ENCODE data around the gene UTP14A. TPM values are rescaled to one million over a fixed set of nuclear protein-coding genes. Genes with fewer than 3 reads are reported as not detected.

Gene UTP14A
- total and polyA plus RNA-seq, 2 experiments from 2014 or later = 4.7 to 11.8 TPM

DNA sequence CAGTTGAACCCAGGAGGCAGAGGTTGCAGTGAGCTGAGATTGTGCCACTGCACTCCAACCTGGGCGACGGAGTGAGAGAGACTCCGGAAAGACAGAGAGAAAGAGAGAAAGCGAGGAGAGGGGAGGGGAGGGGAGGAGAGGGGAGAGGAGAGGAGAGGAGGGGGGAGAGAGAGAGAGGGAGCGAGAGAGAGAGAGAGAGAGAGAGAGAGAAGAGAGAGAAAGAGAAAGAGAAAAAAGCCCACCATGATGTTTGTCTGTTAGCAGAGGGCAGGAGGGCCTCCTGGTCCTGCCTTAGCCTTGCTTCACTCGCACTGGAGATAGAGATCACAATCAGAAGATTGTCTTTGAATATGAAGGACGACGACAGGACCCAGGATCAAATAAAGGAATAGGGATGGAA is 57.8 kb downstream of the UTP14A start:
- no peaks in the 10 kb centered on the region for H3K27me3 ChIP-seq
- H3K4me1 ChIP-seq (ENCODE audit: low read depth) = no peaks in the 10 kb centered on the region
- H3K9me3 ChIP-seq (ENCODE audit: low read depth) = no peaks in the 10 kb centered on the region
- DNase-seq (ENCODE audit: low read depth in 1 of 2, low spot score in 1 of 2) = no peak
- TF ChIP-seq, protein P1, sequence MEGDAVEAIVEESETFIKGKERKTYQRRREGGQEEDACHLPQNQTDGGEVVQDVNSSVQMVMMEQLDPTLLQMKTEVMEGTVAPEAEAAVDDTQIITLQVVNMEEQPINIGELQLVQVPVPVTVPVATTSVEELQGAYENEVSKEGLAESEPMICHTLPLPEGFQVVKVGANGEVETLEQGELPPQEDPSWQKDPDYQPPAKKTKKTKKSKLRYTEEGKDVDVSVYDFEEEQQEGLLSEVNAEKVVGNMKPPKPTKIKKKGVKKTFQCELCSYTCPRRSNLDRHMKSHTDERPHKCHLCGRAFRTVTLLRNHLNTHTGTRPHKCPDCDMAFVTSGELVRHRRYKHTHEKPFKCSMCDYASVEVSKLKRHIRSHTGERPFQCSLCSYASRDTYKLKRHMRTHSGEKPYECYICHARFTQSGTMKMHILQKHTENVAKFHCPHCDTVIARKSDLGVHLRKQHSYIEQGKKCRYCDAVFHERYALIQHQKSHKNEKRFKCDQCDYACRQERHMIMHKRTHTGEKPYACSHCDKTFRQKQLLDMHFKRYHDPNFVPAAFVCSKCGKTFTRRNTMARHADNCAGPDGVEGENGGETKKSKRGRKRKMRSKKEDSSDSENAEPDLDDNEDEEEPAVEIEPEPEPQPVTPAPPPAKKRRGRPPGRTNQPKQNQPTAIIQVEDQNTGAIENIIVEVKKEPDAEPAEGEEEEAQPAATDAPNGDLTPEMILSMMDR (IDR thresholded peaks at IDR 0.05; ENCODE audit: low read depth, low read length) = no peak
- H3K36me3 ChIP-seq = no peaks in the 10 kb centered on the region
- no peak overlapping the region for H3K27ac ChIP-seq
- H3K4me3 ChIP-seq = no peak overlapping the region

DNA sequence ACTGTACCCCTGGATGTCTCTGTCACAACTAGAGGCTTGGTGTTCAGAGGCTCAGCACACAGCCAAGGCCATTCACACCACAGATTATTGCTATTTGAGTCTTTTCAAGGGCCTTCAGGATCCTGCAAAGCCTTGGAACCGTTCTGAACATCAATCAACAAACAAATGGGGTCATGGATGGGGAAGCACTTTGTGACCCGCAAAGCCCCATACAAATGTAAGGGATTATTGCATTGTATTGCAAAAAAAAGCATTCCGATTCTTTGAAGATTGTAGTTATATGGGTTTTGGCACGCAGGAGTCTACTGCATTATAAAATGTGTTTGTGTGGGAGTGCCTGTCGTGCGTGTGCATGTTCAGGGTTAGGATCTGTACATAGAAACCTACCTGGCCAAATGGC is 59.2 kb downstream of the UTP14A start:
- Histone ChIP-seq H3K27me3 (no peaks in the 10 kb centered on the region), H3K4me1 (ENCODE audit: low read depth) (no peaks in the 10 kb centered on the region), H3K9me3 (ENCODE audit: low read depth) (no peaks in the 10 kb centered on the region), H3K4me3 (no peak overlapping the region), H3K27ac (no peak overlapping the region), H3K36me3 (no peaks in the 10 kb centered on the region)
- no peak for DNase-seq (ENCODE audit: low read depth in 1 of 2, low spot score in 1 of 2)
- TF ChIP-seq, protein P1 (IDR thresholded peaks at IDR 0.05; ENCODE audit: low read depth, low read length) = no peak

DNA sequence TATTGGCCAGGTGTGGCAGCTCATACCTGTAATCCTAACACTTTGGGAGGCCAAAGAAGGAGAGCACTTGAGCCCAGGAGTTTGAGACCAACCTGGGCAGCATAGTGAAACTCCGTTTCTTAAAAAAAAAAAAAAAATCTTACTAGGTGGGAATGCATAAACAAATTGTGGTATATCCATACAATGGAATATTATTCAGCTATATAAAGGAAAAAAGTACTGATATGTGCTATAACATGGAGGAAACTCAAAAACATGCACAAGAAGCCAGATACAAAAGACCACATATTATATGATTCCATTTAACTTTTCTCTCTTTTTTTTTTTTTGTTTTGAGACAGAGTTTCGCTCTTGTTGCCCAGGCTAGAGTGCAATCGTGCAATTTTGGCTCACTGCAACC is 63.0 kb downstream of the UTP14A start:
- H3K27ac ChIP-seq = no peak overlapping the region
- H3K27me3 ChIP-seq = no peaks in the 10 kb centered on the region
- no peaks in the 10 kb centered on the region for H3K9me3 ChIP-seq (ENCODE audit: low read depth)
- TF ChIP-seq, protein P1 (IDR thresholded peaks at IDR 0.05; ENCODE audit: low read depth, low read length) = no peak
- no peak overlapping the region for H3K4me3 ChIP-seq
- no peaks in the 10 kb centered on the region for H3K4me1 ChIP-seq (ENCODE audit: low read depth)
- DNase-seq (ENCODE audit: low read depth in 1 of 2, low spot score in 1 of 2) = no peak
- no peaks in the 10 kb centered on the region for H3K36me3 ChIP-seq

DNA sequence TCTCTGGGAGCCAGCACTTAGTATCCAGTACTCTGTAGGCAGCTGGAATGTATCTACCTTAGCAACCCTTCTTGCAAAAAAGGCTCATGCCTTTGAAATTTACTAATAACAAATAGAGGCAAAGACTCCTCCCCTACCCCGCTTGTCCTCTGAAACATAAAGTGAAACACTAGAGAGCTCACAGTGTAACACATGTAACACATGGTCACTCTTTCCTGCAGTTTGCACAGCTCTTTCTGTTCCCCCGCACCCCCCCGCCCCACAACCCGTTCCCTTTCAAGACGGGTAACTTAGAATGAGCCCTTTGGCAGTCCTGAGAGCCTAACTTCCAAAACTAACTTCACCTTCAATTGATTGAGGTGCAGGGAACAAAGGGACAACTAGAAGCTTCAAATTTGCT is 70.5 kb downstream of the UTP14A start:
- Histone ChIP-seq H3K9me3 (ENCODE audit: low read depth) (no peaks in the 10 kb centered on the region), H3K4me3 (no peak overlapping the region), H3K27ac (no peak overlapping the region), H3K36me3 (no peaks in the 10 kb centered on the region), H3K4me1 (ENCODE audit: low read depth) (no peaks in the 10 kb centered on the region), H3K27me3 (no peaks in the 10 kb centered on the region)
- DNase-seq (ENCODE audit: low read depth in 1 of 2, low spot score in 1 of 2) = no peak
- TF ChIP-seq, protein P1 (IDR thresholded peaks at IDR 0.05; ENCODE audit: low read depth, low read length) = no peak

Other genes with a start within 250 kb of the UTP14A start
- gene XPNPEP2, start 167.2 kb upstream of the UTP14A start, total RNA-seq = 0.18 TPM in 1 of 2 replicates, not detected in the other
- gene XPNPEP2, start 167.2 kb upstream of the UTP14A start, polyA plus RNA-seq = not detected in 2 replicates
- gene SASH3, start 126.2 kb upstream of the UTP14A start, total RNA-seq = not detected in 2 replicates
- 0.13 and 0.21 TPM in 2 replicates for gene SASH3, start 126.2 kb upstream of the UTP14A start, polyA plus RNA-seq
- gene ZDHHC9, start 62.3 kb upstream of the UTP14A start, total RNA-seq = 9.9 and 12.9 TPM in 2 replicates
- 15.5 and 15.6 TPM in 2 replicates for gene ZDHHC9, start 62.3 kb upstream of the UTP14A start, polyA plus RNA-seq
- gene BCORL1, start 76.5 kb downstream of the UTP14A start, total RNA-seq = 3.9 and 10.7 TPM in 2 replicates
- 8.7 and 13.6 TPM in 2 replicates for gene BCORL1, start 76.5 kb downstream of the UTP14A start, polyA plus RNA-seq
- 1.8 and 1.9 TPM in 2 replicates for gene ELF4, start 204.3 kb downstream of the UTP14A start, total RNA-seq
- gene ELF4, start 204.3 kb downstream of the UTP14A start, polyA plus RNA-seq = 0.88 and 1.3 TPM in 2 replicates